SK-N-SH (cell line): Measurements from ENCODE around the gene CA7.

ENCODE experiments used
- CTCF ChIP-seq: fragments of 200-600 bp; sonication (generic); IDR thresholded peaks from 2 replicates; pipeline ENCODE4 v1.6.1; 2017; ENCODE audit warnings: antibody characterized with exemption, mild to moderate bottlenecking, moderate library complexity
- FOXJ3 ChIP-seq: sonication (generic); formaldehyde crosslinking; IDR thresholded peaks from 2 replicates; pipeline ENCODE4 v1.5.1; 2020; ENCODE audit warnings: mild to moderate bottlenecking, missing genetic modification reagents
- RAD21 ChIP-seq: IDR thresholded peaks from 2 replicates; pipeline ENCODE4 v1.6.1; 2012; ENCODE audit warnings: mild to moderate bottlenecking, low read length
- SIN3A ChIP-seq: IDR thresholded peaks from 2 replicates; pipeline ENCODE4 v1.6.1; 2012; ENCODE audit warnings: low read depth, mild to moderate bottlenecking, low read length, moderate library complexity, borderline replicate concordance
- USF2 ChIP-seq: fragments of 150-350 bp; IDR thresholded peaks from 2 replicates; pipeline ENCODE4 v1.6.1; 2017; ENCODE audit warnings: antibody characterized with exemption, low read length, low read depth, borderline replicate concordance

GRCh38 chr16:66872559-66872942 is 28.3 kb downstream of the CA7 start:
- TF ChIP-seq CTCF (no peak), RAD21 (no peak), USF2 (no peak), SIN3A (no peak), FOXJ3 (CRISPR knock-in tag) (no peak)
